ENCODE results near the gene THG1L. TPM values are rescaled to one million over a fixed set of nuclear protein-coding genes. Genes with fewer than 3 reads are reported as not detected.

THG1L gene
- total and polyA plus RNA-seq, 10 of the 15 experiments (the other 5 are each of a cell fraction or from before 2014, with no cell fraction given), result 24.8 to 58.0 (median 34.5) TPM

- Histone ChIP-seq H3K27ac (ENCODE audit: control insufficient read depth, insufficient read depth) (no peak overlapping the region), H3K9ac (ENCODE audit: control insufficient read depth, insufficient read depth, low read length) (no peak overlapping the region), H3K4me3 (no peak overlapping the region), H3K27me3 (replicated peaks in 1 of 2; ENCODE audit: control insufficient read depth in 2 of 2, insufficient read depth in 2 of 2, low read length in 1 of 2) (no peaks in the 10 kb centered on the region), H3K36me3 (ENCODE audit: control insufficient read depth in 2 of 2, insufficient read depth in 2 of 2, low read length in 1 of 2) (no peaks in the 10 kb centered on the region), H3K9me3 (replicated peaks; ENCODE audit: control insufficient read depth, insufficient read depth, low read length) (no peaks in the 10 kb centered on the region; the same call in 2 of the 3 replicates), H3K79me2 (ENCODE audit: control insufficient read depth, insufficient read depth, low read length) (no peaks in the 10 kb centered on the region), H4K20me1 (ENCODE audit: control insufficient read depth, insufficient read depth) (no peaks in the 10 kb centered on the region), H2AFZ (ENCODE audit: control insufficient read depth, low read depth, low read length) (no peak overlapping the region), H3K4me2 (ENCODE audit: control insufficient read depth, insufficient read depth) (no peak overlapping the region), H3K4me1 (ENCODE audit: control insufficient read depth, insufficient read depth, low read length) (peaks cover 4% of the 10 kb centered on the region)
- ATAC-seq (no peak), FAIRE-seq (no peak), DNase-seq (ENCODE audit: low read depth, low spot score) (no peak)
- BruUV-seq (replicated peaks), result no TSS peak
- 64% methylated on average over 2 of the region's 2 CpGs for WGBS (ENCODE audit: insufficient coverage, insufficient replicate concordance, low lambda C conversion rate, missing lambda C conversion rate)
- ChIA-PET RAD21 (ENCODE audit: unreplicated experiment) (interaction anchor here (0.7 to 5.2 kb wide), 21 partner anchors 9 to 394 kb away, joined by 3 to 72 read pairs (median 4); partner anchors contain the start of genes LSM11, NIPAL4 and THG1L), CTCF (interaction anchor here (0.7 to 8.8 kb wide), 35 partner anchors 9 to 466 kb away, joined by 3 to 90 read pairs (median 6); partner anchors contain the start of genes C5orf52, LSM11 and THG1L), POLR2A (interaction anchor here (1.0 to 1.1 kb wide), 2 partner anchors 9 to 149 kb away, joined by 3 to 7 read pairs; no protein-coding TSS in a partner anchor), SMC1A (ENCODE audit: uncharacterized antibody, unreplicated experiment) (interaction anchor here (0.6 to 7.7 kb wide), 33 partner anchors 8 to 384 kb away, joined by 3 to 77 read pairs (median 5); partner anchors contain the start of genes LSM11, NIPAL4 and THG1L)
- intact Hi-C loops (cut with micrococcal nuclease; ENCODE audit: unreplicated experiment) (loop anchor here (2.0 to 5.0 kb wide), 3 partner anchors 148 to 242 kb away; no protein-coding TSS in a partner anchor), in situ Hi-C loops (cut with MboI) (loop anchor here (5.0 kb wide), 1 partner anchor 287 kb away; no protein-coding TSS in a partner anchor)
- TF ChIP-seq SMARCA5 (IDR thresholded peaks at IDR 0.05) (no peak), SIN3A (IDR thresholded peaks at IDR 0.05; ENCODE audit: low read depth, low read length) (no peak), CHD2 (IDR thresholded peaks at IDR 0.05; ENCODE audit: borderline replicate concordance, low read depth, low read length) (no peak), CBX3 (IDR thresholded peaks at IDR 0.05; ENCODE audit: borderline replicate concordance, low read depth) (no peak), RELB (IDR thresholded peaks at IDR 0.05; ENCODE audit: low read depth) (no peak)
- TF ChIP-seq, protein P1, sequence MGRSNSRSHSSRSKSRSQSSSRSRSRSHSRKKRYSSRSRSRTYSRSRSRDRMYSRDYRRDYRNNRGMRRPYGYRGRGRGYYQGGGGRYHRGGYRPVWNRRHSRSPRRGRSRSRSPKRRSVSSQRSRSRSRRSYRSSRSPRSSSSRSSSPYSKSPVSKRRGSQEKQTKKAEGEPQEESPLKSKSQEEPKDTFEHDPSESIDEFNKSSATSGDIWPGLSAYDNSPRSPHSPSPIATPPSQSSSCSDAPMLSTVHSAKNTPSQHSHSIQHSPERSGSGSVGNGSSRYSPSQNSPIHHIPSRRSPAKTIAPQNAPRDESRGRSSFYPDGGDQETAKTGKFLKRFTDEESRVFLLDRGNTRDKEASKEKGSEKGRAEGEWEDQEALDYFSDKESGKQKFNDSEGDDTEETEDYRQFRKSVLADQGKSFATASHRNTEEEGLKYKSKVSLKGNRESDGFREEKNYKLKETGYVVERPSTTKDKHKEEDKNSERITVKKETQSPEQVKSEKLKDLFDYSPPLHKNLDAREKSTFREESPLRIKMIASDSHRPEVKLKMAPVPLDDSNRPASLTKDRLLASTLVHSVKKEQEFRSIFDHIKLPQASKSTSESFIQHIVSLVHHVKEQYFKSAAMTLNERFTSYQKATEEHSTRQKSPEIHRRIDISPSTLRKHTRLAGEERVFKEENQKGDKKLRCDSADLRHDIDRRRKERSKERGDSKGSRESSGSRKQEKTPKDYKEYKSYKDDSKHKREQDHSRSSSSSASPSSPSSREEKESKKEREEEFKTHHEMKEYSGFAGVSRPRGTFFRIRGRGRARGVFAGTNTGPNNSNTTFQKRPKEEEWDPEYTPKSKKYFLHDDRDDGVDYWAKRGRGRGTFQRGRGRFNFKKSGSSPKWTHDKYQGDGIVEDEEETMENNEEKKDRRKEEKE (IDR thresholded peaks at IDR 0.05), result no peak
- TF ChIP-seq, protein P2, sequence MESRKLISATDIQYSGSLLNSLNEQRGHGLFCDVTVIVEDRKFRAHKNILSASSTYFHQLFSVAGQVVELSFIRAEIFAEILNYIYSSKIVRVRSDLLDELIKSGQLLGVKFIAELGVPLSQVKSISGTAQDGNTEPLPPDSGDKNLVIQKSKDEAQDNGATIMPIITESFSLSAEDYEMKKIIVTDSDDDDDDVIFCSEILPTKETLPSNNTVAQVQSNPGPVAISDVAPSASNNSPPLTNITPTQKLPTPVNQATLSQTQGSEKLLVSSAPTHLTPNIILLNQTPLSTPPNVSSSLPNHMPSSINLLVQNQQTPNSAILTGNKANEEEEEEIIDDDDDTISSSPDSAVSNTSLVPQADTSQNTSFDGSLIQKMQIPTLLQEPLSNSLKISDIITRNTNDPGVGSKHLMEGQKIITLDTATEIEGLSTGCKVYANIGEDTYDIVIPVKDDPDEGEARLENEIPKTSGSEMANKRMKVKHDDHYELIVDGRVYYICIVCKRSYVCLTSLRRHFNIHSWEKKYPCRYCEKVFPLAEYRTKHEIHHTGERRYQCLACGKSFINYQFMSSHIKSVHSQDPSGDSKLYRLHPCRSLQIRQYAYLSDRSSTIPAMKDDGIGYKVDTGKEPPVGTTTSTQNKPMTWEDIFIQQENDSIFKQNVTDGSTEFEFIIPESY (IDR thresholded peaks at IDR 0.05), result no peak
- TF ChIP-seq, protein P3, sequence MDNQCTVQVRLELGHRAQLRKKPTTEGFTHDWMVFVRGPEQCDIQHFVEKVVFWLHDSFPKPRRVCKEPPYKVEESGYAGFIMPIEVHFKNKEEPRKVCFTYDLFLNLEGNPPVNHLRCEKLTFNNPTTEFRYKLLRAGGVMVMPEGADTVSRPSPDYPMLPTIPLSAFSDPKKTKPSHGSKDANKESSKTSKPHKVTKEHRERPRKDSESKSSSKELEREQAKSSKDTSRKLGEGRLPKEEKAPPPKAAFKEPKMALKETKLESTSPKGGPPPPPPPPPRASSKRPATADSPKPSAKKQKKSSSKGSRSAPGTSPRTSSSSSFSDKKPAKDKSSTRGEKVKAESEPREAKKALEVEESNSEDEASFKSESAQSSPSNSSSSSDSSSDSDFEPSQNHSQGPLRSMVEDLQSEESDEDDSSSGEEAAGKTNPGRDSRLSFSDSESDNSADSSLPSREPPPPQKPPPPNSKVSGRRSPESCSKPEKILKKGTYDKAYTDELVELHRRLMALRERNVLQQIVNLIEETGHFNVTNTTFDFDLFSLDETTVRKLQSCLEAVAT (IDR thresholded peaks at IDR 0.05), result no peak
- TF ChIP-seq, protein P4, sequence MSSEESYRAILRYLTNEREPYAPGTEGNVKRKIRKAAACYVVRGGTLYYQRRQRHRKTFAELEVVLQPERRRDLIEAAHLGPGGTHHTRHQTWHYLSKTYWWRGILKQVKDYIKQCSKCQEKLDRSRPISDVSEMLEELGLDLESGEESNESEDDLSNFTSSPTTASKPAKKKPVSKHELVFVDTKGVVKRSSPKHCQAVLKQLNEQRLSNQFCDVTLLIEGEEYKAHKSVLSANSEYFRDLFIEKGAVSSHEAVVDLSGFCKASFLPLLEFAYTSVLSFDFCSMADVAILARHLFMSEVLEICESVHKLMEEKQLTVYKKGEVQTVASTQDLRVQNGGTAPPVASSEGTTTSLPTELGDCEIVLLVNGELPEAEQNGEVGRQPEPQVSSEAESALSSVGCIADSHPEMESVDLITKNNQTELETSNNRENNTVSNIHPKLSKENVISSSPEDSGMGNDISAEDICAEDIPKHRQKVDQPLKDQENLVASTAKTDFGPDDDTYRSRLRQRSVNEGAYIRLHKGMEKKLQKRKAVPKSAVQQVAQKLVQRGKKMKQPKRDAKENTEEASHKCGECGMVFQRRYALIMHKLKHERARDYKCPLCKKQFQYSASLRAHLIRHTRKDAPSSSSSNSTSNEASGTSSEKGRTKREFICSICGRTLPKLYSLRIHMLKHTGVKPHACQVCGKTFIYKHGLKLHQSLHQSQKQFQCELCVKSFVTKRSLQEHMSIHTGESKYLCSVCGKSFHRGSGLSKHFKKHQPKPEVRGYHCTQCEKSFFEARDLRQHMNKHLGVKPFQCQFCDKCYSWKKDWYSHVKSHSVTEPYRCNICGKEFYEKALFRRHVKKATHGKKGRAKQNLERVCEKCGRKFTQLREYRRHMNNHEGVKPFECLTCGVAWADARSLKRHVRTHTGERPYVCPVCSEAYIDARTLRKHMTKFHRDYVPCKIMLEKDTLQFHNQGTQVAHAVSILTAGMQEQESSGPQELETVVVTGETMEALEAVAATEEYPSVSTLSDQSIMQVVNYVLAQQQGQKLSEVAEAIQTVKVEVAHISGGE (CRISPR knock-in tag; IDR thresholded peaks at IDR 0.05), result no peak
Measured at GRCh38 chr5:157719245-157719644, 12.0 kb upstream of the THG1L start.

Measured in GM12878 (cell line).